GM13977 (cell line): Measurements from ENCODE around the gene C1QTNF9.
"Not testable (repeated sequence)": the region's sequence is repeated elsewhere in the genome, so short reads cannot be mapped to it uniquely, and the experiment has no call there.

Source experiments
- DNase-seq: peaks from one replicate; pipeline ENCODE4 v3.0.0; 2012; ENCODE audit warnings: low spot score
- CTCF ChIP-seq: IDR thresholded peaks from 2 replicates; pipeline ENCODE4 v1.5.1; 2012; ENCODE audit warnings: mild to moderate bottlenecking, control low read depth; ENCODE audit not compliant: insufficient read depth; ENCODE audit errors: extremely low read depth, missing control alignments
- in situ Hi-C: fragments of 300-500 bp; cut with MboI; formaldehyde crosslinking; loops from one replicate; pipeline ENCODE4 v1.12.0; 2022; ENCODE audit warnings: low sequenced_read_pairs, low pct_unique_long_range_greater_than_20kb, mixed read lengths, inconsistent platforms; ENCODE audit not compliant: unreplicated experiment

C1QTNF9 gene

GRCh38 chr13:24355103-24355502, 45.7 kb downstream of the C1QTNF9 start:
- DNase-seq: no peak
- no peak for TF ChIP-seq CTCF
- in situ Hi-C loops: no loop called here

- no peak for DNase-seq
- no peak for TF ChIP-seq CTCF
- in situ Hi-C loops: no loop called here
Observed at GRCh38 chr13:24356270-24356669, 46.9 kb downstream of the C1QTNF9 start.

- in situ Hi-C loops: no loop called here
- no peak for TF ChIP-seq CTCF
- no peak for DNase-seq
Observed at GRCh38 chr13:24356837-24357236, 47.5 kb downstream of the C1QTNF9 start.

- no peak for TF ChIP-seq CTCF
- DNase-seq: no peak
- in situ Hi-C loops: no loop called here
Observed at GRCh38 chr13:24357756-24358155, 48.4 kb downstream of the C1QTNF9 start.

- in situ Hi-C loops: not testable (repeated sequence)
Observed at GRCh38 chr13:24358836-24359235, 49.5 kb downstream of the C1QTNF9 start.

GRCh38 chr13:24359252-24359651, 49.9 kb downstream of the C1QTNF9 start:
- DNase-seq, in situ Hi-C loops: not testable (repeated sequence)

More at GRCh38 chr13:24358836-24359235, 49.5 kb downstream of the C1QTNF9 start:
- not testable (repeated sequence) for DNase-seq

GRCh38 chr13:24360106-24360505, 50.7 kb downstream of the C1QTNF9 start:
- DNase-seq: no peak
- in situ Hi-C loops: no loop called here
- no peak for TF ChIP-seq CTCF

- DNase-seq: no peak
- in situ Hi-C loops: no loop called here
- TF ChIP-seq CTCF: no peak
Observed at GRCh38 chr13:24361113-24361512, 51.7 kb downstream of the C1QTNF9 start.
